PC-3 (cell line): ENCODE data around the gene FOXK2. TPM values are rescaled to one million over a fixed set of nuclear protein-coding genes. Genes with fewer than 3 reads are reported as not detected.

ENCODE experiments used
- ATAC-seq: fragments of 200-7000 bp; cut with Tn5 transposase; 2 replicates; pipeline ENCODE4 v1.9.1; 2020; ENCODE audit warnings: mild to moderate bottlenecking, moderate library complexity
- BruUV-seq: library from RNA; stranded (reverse); fragments of 400-500 nt; replicated peaks from 2 replicates; lab custom pipeline; 2021; lab: Mats Ljungman, UMichigan
- CTCF ChIA-PET: fragments of 300-600 bp; sonication (Branson Sonifier 250); formaldehyde crosslinking; loops from one replicate; lab custom pipeline; 2022; ENCODE audit warnings: antibody characterized with exemption; lab: Charles Lee
- POLR2A ChIA-PET: fragments of 300-600 bp; sonication (Branson Sonifier 250); formaldehyde crosslinking; loops from one replicate; lab custom pipeline; 2022; ENCODE audit warnings: antibody characterized with exemption; ENCODE audit not compliant: unreplicated experiment; lab: Charles Lee
- DNase-seq: peaks from one replicate; pipeline ENCODE4 v3.0.0-alpha.2; 2015
- H2AFZ ChIP-seq: fragments of 300-600 bp; sonication (generic); 2 replicates; pipeline ENCODE4 v1.6.0; 2016; ENCODE audit warnings: antibody characterized with exemption, low read length
- H3F3A ChIP-seq: fragments of 300-600 bp; sonication (generic); one replicate; pipeline ENCODE4 v1.6.0; 2017; ENCODE audit warnings: antibody characterized with exemption, low read length, control low read depth, mild to moderate bottlenecking; ENCODE audit not compliant: unreplicated experiment
- H3K27ac ChIP-seq: fragments of 300-600 bp; sonication (generic); 2 replicates; pipeline ENCODE4 v1.5.1; 2016; ENCODE audit warnings: mild to moderate bottlenecking, low read length
- H3K27me3 ChIP-seq: fragments of 300-600 bp; sonication (generic); 2 replicates; pipeline ENCODE4 v1.6.1; 2016; ENCODE audit warnings: low read length, mixed read lengths
- H3K36me3 ChIP-seq: fragments of 300-600 bp; sonication (generic); 2 replicates; pipeline ENCODE4 v1.6.1; 2016; ENCODE audit warnings: low read depth, mixed run types, low read length, mixed read lengths
- H3K4me1 ChIP-seq: fragments of 300-600 bp; sonication (generic); 2 replicates; pipeline ENCODE4 v1.5.1; 2016; ENCODE audit warnings: low read length; ENCODE audit not compliant: insufficient read depth
- H3K4me2 ChIP-seq: fragments of 300-600 bp; sonication (generic); 2 replicates; pipeline ENCODE4 v1.6.0; 2016; ENCODE audit warnings: low read length
- H3K4me3 ChIP-seq: fragments of 300-600 bp; sonication (generic); 2 replicates; pipeline ENCODE4 v1.5.1; 2016; ENCODE audit warnings: mild to moderate bottlenecking, low read length, mixed read lengths
- H3K79me2 ChIP-seq: fragments of 300-600 bp; sonication (generic); 2 replicates; pipeline ENCODE4 v1.6.1; 2017; ENCODE audit warnings: low read length, mixed read lengths
- H3K9ac ChIP-seq: fragments of 300-600 bp; sonication (generic); 2 replicates; pipeline ENCODE4 v1.6.0; 2016; ENCODE audit warnings: mild to moderate bottlenecking, low read length
- H3K9me2 ChIP-seq: fragments of 300-600 bp; sonication (generic); replicated peaks from 2 replicates; pipeline ENCODE4 v1.6.1; 2016; ENCODE audit warnings: mixed run types, low read length, mixed read lengths
- H3K9me3 ChIP-seq: fragments of 300-600 bp; sonication (generic); 2 replicates; pipeline ENCODE4 v1.6.1; 2016; ENCODE audit warnings: low read length, mixed read lengths
- H4K20me1 ChIP-seq: fragments of 300-600 bp; sonication (generic); 2 replicates; pipeline ENCODE4 v1.6.1; 2016; ENCODE audit warnings: low read length, mixed read lengths
- CTCF ChIP-seq: fragments of 300-600 bp; sonication (generic); conservative IDR thresholded peaks from 2 replicates; pipeline ENCODE4 v1.5.1; 2017; ENCODE audit warnings: antibody characterized with exemption, low read depth, mild to moderate bottlenecking, low read length
- EZH2 ChIP-seq: fragments of 300-600 bp; sonication (generic); IDR thresholded peaks from one replicate; pipeline ENCODE4 v1.6.1; 2017; ENCODE audit warnings: antibody characterized with exemption, mild to moderate bottlenecking, low read length; ENCODE audit not compliant: unreplicated experiment
- EZH2phosphoT487 ChIP-seq: fragments of 300-600 bp; sonication (generic); IDR thresholded peaks from 2 replicates; pipeline ENCODE4 v1.6.1; 2018; ENCODE audit warnings: mild to moderate bottlenecking, antibody characterized with exemption, low read length, borderline replicate concordance
- intact Hi-C: fragments of 100-400 bp; cut with micrococcal nuclease; formaldehyde crosslinking; loops from 2 replicates; pipeline ENCODE4 v1.9.0; 2023
- total RNA-seq: library from RNA; depleted of rRNA; stranded (reverse); fragments of >200 nt; gene quantifications from 2 replicates; pipeline ENCODE4 v1.2.3, GENCODE V29; 2014

The FOXK2 gene
- total RNA-seq, 1 experiment from 2014 or later, result 60.5 TPM

DNA sequence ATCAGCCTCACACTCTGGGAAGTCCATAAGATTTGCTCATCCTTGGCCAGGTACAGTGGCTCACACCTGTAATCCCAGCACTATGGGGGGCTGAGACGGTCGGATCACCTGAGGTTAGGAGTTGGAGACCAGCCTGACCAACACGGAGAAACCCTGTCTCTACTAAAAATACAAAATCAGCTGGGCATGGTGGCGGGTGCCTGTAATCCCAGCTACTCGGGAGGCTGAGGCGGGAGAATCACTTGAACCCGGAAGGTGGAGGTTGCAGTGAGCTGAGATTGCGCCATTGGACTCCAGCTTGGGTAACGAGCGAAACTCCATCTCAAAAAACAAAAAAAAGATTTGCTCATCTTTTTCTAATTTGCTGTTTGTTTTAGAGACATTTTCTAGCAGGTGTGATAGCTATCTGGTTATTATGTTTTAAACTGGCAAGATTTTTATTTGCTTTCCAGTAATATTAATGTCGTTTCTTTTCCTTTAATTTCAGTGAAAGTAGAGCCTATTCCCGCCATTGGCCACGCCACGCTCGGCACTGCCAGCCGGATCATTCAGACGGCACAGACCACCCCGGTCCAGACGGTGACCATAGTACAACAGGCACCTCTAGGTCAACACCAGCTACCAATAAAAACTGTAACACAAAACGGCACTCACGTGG is 67.2 kb downstream of the FOXK2 start:
- H3K79me2 ChIP-seq, result peaks cover 4% of the 10 kb centered on the region; the same call in 1 of the 2 replicates
- no peaks in the 10 kb centered on the region for H4K20me1 ChIP-seq
- ATAC-seq, result no peak
- no peaks in the 10 kb centered on the region for H3F3A ChIP-seq
- peaks cover 31% of the 10 kb centered on the region for H3K36me3 ChIP-seq
- ChIA-PET CTCF (no interaction called here), POLR2A (interaction anchor here (0.5 to 0.6 kb wide), 2 partner anchors 84 to 216 kb away, joined by 3 to 12 read pairs; no protein-coding TSS in a partner anchor)
- no peak for TF ChIP-seq EZH2
- TF ChIP-seq EZH2phosphoT487, result no peak
- TF ChIP-seq CTCF, result no peak
- no peaks in the 10 kb centered on the region for H3K9me3 ChIP-seq
- intact Hi-C loops, result no loop called here
- H3K4me2 ChIP-seq, result no peak overlapping the region
- DNase-seq, result no peak
- no peak overlapping the region for H2AFZ ChIP-seq
- H3K27me3 ChIP-seq, result no peaks in the 10 kb centered on the region
- no peak overlapping the region for H3K9ac ChIP-seq
- no TSS peak for BruUV-seq
- H3K27ac ChIP-seq, result no peak overlapping the region
- H3K9me2 ChIP-seq, result no peaks in the 10 kb centered on the region
- H3K4me3 ChIP-seq, result no peak overlapping the region
- no peaks in the 10 kb centered on the region for H3K4me1 ChIP-seq

DNA sequence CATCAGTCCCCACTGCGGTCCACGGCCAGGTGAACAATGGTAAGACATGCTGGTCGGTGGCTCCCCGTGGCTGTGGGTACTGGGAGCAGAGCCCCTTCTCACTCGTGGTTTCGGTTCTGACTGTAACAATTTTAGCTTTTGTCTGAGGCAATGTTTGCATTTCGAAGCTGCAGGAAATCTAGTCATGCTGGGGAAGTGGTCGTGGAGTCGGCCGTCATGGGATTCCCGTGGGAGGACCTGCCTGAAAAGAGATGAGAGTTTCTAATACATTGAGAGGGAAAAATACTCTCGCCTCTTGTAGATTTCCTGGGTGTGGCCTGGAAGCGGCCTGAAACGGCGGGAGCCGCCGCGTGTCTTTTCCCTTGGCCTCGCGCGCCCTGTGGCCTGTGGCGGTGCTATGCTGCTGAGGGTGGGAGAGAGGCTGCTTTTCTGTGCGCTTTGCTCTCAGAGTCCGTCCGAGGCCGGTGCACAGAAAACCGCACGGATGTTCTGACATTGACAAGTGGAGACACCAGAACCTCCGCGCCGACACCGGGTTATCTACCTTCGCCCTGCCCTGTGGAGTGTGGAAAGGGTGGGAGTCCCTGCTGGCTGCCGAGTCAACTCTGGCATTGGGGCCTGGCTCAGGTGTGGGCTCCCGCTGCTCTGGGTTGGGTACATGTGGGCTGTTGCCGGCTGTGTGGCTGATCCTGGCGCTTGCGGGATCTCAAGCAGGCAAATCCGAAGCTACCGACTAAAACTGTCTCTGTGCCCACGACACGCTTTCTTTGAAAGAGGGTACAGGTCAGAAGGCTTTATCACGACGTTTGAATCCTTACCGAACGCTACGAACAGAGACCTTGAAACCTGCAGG is 67.9 kb downstream of the FOXK2 start:
- H3K4me1 ChIP-seq, result peaks cover 5% of the 10 kb centered on the region; the same call in 1 of the 2 replicates
- peaks cover 4% of the 10 kb centered on the region for H3F3A ChIP-seq
- H4K20me1 ChIP-seq, result no peaks in the 10 kb centered on the region
- ChIA-PET CTCF (no interaction called here), POLR2A (interaction anchor here (0.5 to 0.6 kb wide), 2 partner anchors 83 to 217 kb away, joined by 3 to 12 read pairs; no protein-coding TSS in a partner anchor)
- intact Hi-C loops, result no loop called here
- H3K27ac ChIP-seq, result 0 out of 2 replicates have a peak overlapping the region, but pooled peaks have one; percentile 1
- H3K27me3 ChIP-seq, result no peaks in the 10 kb centered on the region
- H3K9me3 ChIP-seq, result no peaks in the 10 kb centered on the region
- BruUV-seq, result no TSS peak
- TF ChIP-seq CTCF (no peak), EZH2phosphoT487 (no peak), EZH2 (no peak)
- H3K36me3 ChIP-seq, result peaks cover 30% of the 10 kb centered on the region
- no peak overlapping the region for H3K4me3 ChIP-seq
- ATAC-seq (no peak), DNase-seq (no peak)
- no peak overlapping the region for H3K9ac ChIP-seq
- no peaks in the 10 kb centered on the region for H3K9me2 ChIP-seq
- H3K4me2 ChIP-seq, result no peak overlapping the region
- H3K79me2 ChIP-seq, result no peaks in the 10 kb centered on the region
- no peak overlapping the region for H2AFZ ChIP-seq
